Hippocampal formation (tissue), 2 donors: ENCODE measurements around the gene HYAL1.

Experiments used
- DNase-seq, 2 donors: peaks; one replicate each; lab custom pipeline; 2025; lab: John Stamatoyannopoulos, UW

HYAL1 gene

DNA sequence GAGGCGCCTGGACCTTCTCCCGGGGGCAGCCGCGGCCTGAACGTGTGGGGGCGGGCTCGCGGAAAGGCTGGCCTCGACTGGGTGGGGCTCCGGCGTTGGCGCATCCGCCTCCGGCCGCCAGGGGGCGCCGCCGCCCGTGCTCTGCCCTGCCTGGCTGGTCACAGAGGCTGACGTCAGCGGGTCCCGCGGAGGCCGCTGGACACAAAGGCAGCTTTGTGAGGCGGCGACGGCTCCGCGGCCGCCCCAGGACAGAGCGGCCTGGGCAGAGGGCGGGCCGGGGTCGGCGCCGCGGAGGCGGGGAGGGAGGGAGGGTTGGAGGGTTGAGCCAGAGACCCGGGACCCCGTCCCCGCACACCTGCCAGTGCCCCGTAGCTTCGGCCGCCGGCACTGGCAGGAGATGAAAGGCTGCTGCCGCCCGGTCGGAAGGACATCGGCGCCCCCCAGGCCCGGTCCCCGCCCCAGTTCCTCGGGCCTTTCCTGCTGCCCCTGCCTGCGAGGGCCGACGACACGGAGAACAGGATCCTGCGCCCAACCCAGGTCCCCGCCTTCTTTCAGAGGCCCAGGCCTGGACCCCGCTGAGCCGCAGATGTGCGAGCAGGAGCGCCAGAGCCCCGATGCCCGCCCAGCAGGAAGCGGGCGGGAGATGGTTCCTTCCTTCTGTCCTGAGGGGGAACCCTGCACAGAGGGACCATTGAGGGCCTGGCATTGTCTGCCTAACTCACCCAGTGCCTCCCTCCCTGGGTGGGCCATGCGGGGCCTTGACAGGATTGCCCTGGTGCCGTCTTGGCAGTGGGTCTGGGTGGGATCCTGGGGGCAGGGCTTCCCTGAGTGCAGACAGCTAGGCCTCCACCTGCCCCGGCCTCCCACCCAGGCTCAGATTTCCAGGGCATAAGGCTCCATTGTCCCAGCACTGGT is 43.1 kb downstream of the HYAL1 start:
- DNase-seq, result peak; percentile 92 to 93

DNA sequence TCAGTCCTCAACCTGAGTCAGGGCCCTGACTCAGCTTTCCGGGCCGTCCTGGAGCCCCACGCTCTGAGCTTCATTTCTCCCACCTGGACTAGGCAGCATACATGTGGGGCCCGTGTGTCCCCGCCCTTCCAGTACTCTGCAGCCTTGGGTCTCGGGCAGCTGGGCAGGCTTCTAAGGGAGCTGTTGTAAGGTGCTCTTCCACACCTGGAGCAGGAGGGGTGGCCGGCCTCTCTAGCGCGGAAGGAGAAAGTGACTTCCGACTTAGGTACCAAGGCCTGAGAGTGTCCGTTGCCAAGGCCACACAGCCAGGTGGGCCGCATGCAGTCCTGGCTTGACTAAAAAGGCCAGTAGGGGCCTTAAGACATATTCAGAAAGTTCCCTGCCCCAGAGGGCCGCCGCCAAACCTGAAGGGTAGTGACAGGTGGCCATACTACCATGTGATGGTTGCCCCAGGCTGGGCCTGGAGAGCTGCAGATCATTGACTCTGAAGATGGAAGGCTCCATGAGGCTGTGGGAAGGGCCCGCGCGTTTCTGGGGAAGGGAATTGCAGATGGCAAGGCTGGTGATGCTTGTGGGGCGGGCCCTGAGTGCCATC is 43.8 kb downstream of the HYAL1 start:
- DNase-seq, result no peak

DNA sequence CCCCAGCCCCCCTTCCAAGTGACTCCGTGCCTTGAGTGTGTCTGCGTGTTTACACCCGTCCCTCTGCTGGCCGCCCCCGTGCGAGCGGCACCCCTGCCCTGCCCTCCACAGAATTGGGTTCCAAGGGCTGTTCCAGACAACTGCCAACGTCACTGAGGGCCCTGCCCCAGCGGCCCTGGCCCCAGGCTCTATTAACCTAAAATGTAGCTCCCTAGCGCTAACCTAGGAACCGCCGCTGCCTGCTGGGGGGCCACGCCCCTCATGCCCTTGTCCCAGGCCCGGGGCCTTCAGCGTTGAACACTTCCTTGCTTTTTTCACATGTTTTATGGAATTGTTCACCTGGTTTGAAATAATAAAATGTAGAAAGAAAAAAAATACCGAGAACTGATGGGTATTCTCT is 44.4 kb downstream of the HYAL1 start:
- no peak for DNase-seq

DNA sequence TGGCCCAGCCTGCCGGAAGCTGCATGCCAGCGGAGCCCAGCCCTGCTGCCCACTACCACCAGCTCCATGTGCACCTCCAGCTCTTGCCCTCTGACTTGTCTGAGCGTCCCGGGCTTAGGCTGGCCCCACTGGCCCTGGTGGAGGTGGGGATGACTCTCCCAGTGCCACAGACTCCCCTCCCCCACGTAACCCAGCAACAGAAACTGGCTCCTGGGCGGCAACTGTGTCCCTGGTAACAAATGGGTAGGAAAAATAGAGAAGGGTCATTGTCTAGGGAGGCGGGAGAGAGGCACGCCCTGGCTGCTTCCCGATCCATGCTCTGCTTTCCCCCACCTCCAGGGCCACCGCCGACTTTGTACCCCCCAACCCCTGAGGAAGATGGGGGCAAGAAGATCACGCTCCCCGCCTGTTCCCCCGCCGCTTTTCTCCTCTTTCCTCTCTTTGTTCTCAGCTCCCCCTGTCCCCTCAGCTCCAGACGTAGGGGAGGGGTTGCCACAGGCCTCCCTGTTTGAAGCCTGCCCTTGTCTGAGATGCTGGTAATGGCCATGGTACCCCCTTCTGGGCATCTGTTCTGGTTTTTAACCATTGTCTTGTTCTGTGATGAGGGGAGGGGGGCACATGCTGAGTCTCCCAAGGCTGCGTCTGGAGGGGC is 45.2 kb downstream of the HYAL1 start:
- no peak for DNase-seq

DNA sequence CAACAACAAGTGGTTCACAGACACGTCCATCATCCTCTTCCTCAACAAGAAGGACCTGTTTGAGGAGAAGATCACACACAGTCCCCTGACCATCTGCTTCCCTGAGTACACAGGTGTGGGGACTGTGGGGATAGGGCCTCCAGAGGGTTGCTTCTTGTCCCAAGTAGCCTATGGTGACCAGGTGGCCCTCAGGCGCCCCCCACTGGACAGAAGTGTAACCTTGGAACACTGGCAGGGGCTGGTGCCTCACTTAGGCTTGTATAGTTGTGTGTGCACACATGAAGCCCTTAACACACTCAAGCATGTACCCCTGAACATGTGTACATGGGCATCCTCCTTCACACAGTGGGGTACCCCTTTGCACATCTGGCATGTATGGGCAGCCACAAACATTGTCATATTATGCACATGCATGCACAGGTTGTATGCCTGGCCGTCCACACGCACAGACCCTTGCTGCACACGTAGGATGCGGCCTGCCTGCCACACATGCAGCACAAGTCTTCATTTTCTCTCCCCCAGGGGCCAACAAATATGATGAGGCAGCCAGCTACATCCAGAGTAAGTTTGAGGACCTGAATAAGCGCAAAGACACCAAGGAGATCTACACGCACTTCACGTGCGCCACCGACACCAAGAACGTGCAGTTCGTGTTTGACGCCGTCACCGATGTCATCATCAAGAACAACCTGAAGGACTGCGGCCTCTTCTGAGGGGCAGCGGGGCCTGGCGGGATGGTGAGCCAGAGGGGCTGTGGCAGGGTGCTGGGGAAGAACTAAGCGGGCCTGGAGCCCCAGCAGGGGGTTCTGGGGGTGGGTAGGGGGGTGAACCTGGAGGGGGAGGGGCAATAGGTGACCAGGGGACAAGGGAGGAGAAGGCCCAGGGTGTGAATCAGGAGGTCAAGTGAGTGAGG is 46.1 kb downstream of the HYAL1 start:
- DNase-seq, result peak in 1 of 2 donors; percentile 29

DNA sequence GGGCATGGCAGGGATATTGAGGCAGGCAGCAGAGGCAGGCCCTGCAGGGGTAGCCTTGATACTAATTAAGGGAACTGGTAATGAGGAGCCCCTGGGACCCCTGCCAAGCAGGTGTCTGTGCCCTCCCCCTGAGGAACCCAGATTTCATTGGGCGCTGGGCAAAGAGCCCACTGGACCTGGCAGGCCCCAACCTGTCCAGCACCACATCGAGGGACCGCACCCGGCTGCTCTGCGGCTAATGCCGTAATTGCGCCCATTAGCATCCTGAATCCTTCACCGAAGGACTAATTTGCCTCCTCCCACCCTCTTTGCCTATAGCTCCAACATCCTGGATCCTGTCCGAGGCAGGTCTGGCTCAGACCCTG is 48.1 kb downstream of the HYAL1 start:
- no peak for DNase-seq

DNA sequence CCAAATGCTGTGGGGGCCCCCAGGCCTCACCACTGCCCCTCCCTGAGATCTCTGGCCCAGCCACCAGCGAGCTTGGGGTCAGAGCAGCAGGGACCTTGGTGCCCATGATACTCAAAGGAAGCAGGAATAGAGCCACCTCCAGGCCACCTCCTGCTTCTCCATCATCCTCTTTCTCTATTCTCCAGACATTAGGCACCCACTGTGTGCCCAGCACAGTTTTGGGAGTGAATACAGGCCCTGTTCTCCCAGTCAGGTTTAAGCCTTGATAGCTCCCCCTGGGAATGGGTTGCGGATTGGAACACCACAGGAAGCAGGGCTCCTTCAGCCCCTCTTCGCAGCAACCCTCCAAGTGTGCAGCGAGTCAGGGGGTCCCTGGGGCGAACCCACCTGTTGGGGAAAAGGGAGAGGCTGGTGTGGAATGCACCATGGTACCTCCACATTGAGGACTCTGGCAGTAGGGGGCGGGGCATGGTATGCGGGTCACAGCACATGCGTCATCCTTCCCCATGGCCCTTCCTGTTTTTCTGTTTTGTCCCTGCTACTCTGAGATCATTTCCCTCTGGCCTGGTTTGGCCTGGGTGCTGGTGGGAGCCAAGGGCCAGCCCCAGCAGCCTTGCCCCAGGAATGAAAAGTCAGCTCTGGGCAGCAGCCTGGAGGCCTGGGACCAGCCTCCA is 48.7 kb downstream of the HYAL1 start:
- DNase-seq, result no peak

DNA sequence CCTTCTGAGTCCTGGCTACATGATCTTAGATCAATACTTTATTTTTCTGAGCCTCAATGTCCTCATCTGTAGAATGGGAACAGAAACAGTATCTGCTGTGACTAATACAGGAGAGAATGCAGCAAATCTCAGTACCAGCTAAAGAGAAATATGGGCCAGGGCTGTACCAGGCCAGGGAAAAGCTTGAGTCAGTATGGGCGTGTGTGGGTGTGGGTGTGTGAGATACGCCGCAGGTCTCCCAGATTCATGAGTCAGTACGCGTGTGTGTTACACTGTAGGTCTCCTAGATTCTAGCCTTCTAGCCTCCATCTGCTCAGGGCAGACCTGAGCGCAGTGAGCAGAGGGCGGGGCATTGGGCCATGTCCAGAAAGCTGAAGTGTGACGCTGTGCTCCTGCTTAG is 52.2 kb downstream of the HYAL1 start:
- DNase-seq, result no peak

DNA sequence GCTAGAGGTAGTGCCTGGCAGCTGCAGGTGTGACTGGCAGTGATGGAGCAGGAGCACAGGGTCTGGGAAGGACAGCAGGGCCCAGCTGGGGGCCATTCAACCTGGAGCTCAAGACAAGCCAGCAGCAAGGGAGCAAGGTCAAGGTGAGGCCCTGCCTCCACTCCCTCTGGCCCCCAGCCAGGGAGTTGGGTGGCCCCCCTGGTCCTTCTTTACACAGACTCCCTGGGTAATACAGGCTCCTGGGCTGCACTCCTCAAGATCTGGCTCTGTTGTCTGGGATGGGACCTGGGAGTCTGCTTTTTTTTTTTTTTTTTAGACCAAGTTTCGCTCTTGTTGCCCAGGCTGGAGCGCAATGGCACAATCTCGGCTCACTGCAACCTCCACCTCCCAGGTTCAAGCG is 52.9 kb downstream of the HYAL1 start:
- no peak for DNase-seq
